ENCODE measurements around the gene ADGRL3.

ADGRL3 gene

DNA sequence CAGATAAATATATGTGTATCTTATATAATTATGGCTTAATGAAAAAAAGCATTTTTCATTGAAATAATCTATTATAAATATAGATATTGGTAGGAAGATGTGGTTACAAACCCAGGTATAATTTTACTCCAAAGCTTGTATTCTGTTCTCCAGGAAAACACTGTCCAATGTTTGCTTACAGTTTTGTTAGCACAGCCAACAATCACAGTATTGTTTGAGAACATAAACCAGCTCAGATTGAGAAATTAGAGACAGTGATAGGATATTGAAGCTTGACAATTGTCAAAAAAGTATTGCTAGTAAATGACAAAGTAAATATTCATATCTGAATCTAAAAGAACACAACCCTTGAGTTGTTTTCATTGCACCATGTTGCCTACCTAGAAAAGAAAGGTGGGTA is 228.8 kb downstream of the ADGRL3 start:
- TF ChIP-seq ISL1 (CRISPR knock-in tag; IDR thresholded peaks at IDR 0.05) = no peak
- no peak for TF ChIP-seq ZFP30 (CRISPR knock-in tag; IDR thresholded peaks at IDR 0.05)
- no peak for TF ChIP-seq ZC3H10 (CRISPR knock-in tag; IDR thresholded peaks at IDR 0.05)
- no peak for TF ChIP-seq SNAI2 (CRISPR knock-in tag; IDR thresholded peaks at IDR 0.05)
- TF ChIP-seq, protein P1, sequence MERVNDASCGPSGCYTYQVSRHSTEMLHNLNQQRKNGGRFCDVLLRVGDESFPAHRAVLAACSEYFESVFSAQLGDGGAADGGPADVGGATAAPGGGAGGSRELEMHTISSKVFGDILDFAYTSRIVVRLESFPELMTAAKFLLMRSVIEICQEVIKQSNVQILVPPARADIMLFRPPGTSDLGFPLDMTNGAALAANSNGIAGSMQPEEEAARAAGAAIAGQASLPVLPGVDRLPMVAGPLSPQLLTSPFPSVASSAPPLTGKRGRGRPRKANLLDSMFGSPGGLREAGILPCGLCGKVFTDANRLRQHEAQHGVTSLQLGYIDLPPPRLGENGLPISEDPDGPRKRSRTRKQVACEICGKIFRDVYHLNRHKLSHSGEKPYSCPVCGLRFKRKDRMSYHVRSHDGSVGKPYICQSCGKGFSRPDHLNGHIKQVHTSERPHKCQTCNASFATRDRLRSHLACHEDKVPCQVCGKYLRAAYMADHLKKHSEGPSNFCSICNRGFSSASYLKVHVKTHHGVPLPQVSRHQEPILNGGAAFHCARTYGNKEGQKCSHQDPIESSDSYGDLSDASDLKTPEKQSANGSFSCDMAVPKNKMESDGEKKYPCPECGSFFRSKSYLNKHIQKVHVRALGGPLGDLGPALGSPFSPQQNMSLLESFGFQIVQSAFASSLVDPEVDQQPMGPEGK (CRISPR knock-in tag; IDR thresholded peaks at IDR 0.05; ENCODE audit: borderline replicate concordance) = no peak
- TF ChIP-seq TOX (CRISPR knock-in tag; IDR thresholded peaks at IDR 0.05; ENCODE audit: borderline replicate concordance) = no peak
- TF ChIP-seq ZFP3 (CRISPR knock-in tag; IDR thresholded peaks at IDR 0.05) = no peak
- no peak for TF ChIP-seq TCF4 (CRISPR knock-in tag; IDR thresholded peaks at IDR 0.05; ENCODE audit: borderline replicate concordance)
- TF ChIP-seq TSHZ2 (CRISPR knock-in tag; IDR thresholded peaks at IDR 0.05) = no peak
- ATAC-seq = no peak

DNA sequence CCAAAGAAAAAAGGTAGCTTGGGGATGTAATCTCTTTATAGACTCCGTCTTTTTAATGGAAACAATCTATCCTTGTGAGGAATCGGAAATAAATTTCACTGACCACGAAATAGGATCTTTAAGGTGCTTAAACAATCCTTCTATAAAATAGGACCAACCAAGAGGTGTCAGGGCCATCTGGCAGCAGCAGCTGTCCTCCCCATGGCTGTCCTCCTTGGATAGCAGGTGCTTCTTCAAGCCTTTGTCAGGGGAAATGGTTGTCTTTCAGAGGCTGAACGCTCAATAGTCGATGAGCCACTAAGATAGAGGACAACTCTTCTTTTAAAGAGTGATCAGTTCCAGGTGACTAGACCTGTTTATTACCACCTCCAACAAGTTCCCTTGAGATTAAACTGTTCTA is 231.0 kb downstream of the ADGRL3 start:
- no peak for ATAC-seq
- no peak for TF ChIP-seq ESRRG (CRISPR knock-in tag; IDR thresholded peaks at IDR 0.05)
- no peak for TF ChIP-seq ZNF8 (CRISPR knock-in tag; IDR thresholded peaks at IDR 0.05)
- TF ChIP-seq ZFP3 (CRISPR knock-in tag; IDR thresholded peaks at IDR 0.05) = no peak
- no peak for TF ChIP-seq ISL1 (CRISPR knock-in tag; IDR thresholded peaks at IDR 0.05)
- no peak for TF ChIP-seq OSR1 (CRISPR knock-in tag; IDR thresholded peaks at IDR 0.05)
- TF ChIP-seq POU6F1 (CRISPR knock-in tag; IDR thresholded peaks at IDR 0.05; ENCODE audit: borderline replicate concordance, low read depth) = no peak
- no peak for TF ChIP-seq CSDC2 (CRISPR knock-in tag; IDR thresholded peaks at IDR 0.05)
- no peak for TF ChIP-seq ZC3H10 (CRISPR knock-in tag; IDR thresholded peaks at IDR 0.05)
- no peak for TF ChIP-seq SNAI2 (CRISPR knock-in tag; IDR thresholded peaks at IDR 0.05)
- TF ChIP-seq ARNTL (CRISPR knock-in tag; IDR thresholded peaks at IDR 0.05; ENCODE audit: borderline replicate concordance, low read depth) = no peak
- no peak for TF ChIP-seq ZNF70 (CRISPR knock-in tag; IDR thresholded peaks at IDR 0.05)
- TF ChIP-seq PPARA (CRISPR knock-in tag; IDR thresholded peaks at IDR 0.05; ENCODE audit: borderline replicate concordance) = no peak
- no peak for TF ChIP-seq ZFP30 (CRISPR knock-in tag; IDR thresholded peaks at IDR 0.05)
- TF ChIP-seq RARB (CRISPR knock-in tag; IDR thresholded peaks at IDR 0.05) = no peak
- TF ChIP-seq CREB5 (CRISPR knock-in tag; IDR thresholded peaks at IDR 0.05; ENCODE audit: low read depth) = no peak
- no peak for TF ChIP-seq TOX (CRISPR knock-in tag; IDR thresholded peaks at IDR 0.05; ENCODE audit: borderline replicate concordance)
- TF ChIP-seq, protein P2, sequence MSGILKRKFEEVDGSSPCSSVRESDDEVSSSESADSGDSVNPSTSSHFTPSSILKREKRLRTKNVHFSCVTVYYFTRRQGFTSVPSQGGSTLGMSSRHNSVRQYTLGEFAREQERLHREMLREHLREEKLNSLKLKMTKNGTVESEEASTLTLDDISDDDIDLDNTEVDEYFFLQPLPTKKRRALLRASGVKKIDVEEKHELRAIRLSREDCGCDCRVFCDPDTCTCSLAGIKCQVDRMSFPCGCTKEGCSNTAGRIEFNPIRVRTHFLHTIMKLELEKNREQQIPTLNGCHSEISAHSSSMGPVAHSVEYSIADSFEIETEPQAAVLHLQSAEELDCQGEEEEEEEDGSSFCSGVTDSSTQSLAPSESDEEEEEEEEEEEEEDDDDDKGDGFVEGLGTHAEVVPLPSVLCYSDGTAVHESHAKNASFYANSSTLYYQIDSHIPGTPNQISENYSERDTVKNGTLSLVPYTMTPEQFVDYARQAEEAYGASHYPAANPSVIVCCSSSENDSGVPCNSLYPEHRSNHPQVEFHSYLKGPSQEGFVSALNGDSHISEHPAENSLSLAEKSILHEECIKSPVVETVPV (CRISPR knock-in tag; IDR thresholded peaks at IDR 0.05) = no peak

DNA sequence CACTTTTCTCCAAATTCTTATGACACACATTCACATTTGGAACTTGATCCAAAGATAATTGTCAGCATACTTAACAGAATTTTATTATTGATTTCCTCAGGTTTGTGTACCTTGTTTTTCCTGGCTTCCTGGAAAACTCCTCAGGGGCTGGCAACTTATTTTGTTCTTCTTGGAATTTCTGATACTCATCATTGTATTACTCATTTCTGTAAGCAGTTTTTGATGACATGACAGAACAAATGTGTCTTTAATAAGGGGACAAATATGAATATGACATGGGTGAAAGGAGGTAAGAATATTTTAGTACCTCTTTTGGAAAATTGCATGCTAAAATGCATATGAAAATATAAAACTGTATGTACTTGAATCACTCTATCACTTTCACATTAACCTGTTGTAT is 237.8 kb downstream of the ADGRL3 start:
- TF ChIP-seq TSHZ2 (CRISPR knock-in tag; IDR thresholded peaks at IDR 0.05) (no peak), CREB5 (CRISPR knock-in tag; IDR thresholded peaks at IDR 0.05; ENCODE audit: low read depth) (no peak), CSDC2 (CRISPR knock-in tag; IDR thresholded peaks at IDR 0.05) (no peak)

More for the DNA sequence above, 237.8 kb downstream of the ADGRL3 start:
- ATAC-seq = no peak
